ENCODE measurements around the gene TBCK. TPM values are rescaled to one million over a fixed set of nuclear protein-coding genes. Genes with fewer than 3 reads are reported as not detected.

TBCK gene
- total and polyA plus RNA-seq, 2 of the 8 experiments (the other 6 are each of a cell fraction or from before 2014, with no cell fraction given): 10.2 to 18.7 TPM

DNA sequence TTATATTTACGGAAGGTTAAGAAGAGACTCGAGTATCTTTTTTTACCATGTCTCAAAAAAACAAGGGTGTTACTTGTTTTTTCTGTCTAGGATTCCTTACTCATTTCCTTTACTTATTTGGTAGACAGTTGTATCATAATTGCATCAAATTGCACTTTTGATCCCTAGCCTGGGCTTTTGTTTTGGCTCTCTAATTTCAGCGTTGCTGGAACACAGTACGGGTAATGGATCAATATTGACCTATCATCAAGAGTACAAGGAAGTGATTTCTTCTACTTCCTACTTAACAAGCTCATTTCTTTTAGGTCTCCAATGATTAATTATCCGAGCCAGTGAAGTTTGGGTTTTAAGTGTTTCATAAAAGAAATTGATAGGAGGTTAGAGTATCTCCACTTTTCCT lies 17.2 kb upstream of the TBCK start:
- 93% methylated on average over 5 of the region's 5 CpGs; no CpG with 5 or more reads in 1 of the 2 experiments for WGBS, 2 experiments (ENCODE audit: extremely low coverage in 1 of 2, insufficient coverage in 1 of 2, insufficient read length in 1 of 2, insufficient replicate concordance in 2 of 2, low coverage in 1 of 2, low lambda C conversion rate in 2 of 2, missing lambda C conversion rate in 1 of 2)
- Histone ChIP-seq H3K23ac (ENCODE audit: insufficient read length) (no peak overlapping the region), H3K23me2 (ENCODE audit: low read depth, low read length) (no peaks in the 10 kb centered on the region), H3K56ac (replicated peaks; ENCODE audit: insufficient read length, low read depth, low read length) (no peak overlapping the region), H2BK120ac (replicated peaks; ENCODE audit: low read depth, low read length) (no peak overlapping the region), H3K14ac (ENCODE audit: insufficient read length) (no peak overlapping the region), H3K36me3 (ENCODE audit: control insufficient read depth in 2 of 4, insufficient read depth in 4 of 4, low read length in 3 of 4) (peaks cover 4 to 58% (median 18%) of the 10 kb centered on the region in 4 experiments), H4K5ac (ENCODE audit: insufficient read length, low read depth, low read length) (no peak overlapping the region), H4K91ac (replicated peaks; ENCODE audit: insufficient read length, low read length) (no peak overlapping the region), H3K4me2 (ENCODE audit: insufficient read depth in 1 of 2, low read depth in 2 of 2, low read length in 2 of 2) (no peak overlapping the region), H3K4ac (replicated peaks; ENCODE audit: insufficient read length, low read depth, low read length) (no peak overlapping the region), H3K79me2 (ENCODE audit: control insufficient read depth in 1 of 2, insufficient read depth in 2 of 2, low read length in 2 of 2) (no peaks in the 10 kb centered on the region), H3K27ac (ENCODE audit: low read depth, low read length) (no peak overlapping the region), H3K79me1 (ENCODE audit: low read depth, low read length) (no peaks in the 10 kb centered on the region), H2BK15ac (ENCODE audit: low read length) (no peak overlapping the region), H3K4me3 (ENCODE audit: extremely low read depth in 1 of 4, insufficient read depth in 2 of 4, low read depth in 3 of 4, low read length in 4 of 4) (no peak overlapping the region), H2AFZ (ENCODE audit: low read length) (no peak overlapping the region), H2BK5ac (ENCODE audit: low read depth, low read length) (no peak overlapping the region), H2AK5ac (ENCODE audit: low read depth, low read length) (no peak overlapping the region), H4K20me1 (replicated peaks in 1 of 2; ENCODE audit: control insufficient read depth in 1 of 2, insufficient read depth in 2 of 2, low read length in 2 of 2) (peaks cover 0 to 1% of the 10 kb centered on the region in 2 experiments), H4K8ac (ENCODE audit: extremely low read depth, insufficient read depth, low read length) (no peak overlapping the region), H2BK12ac (ENCODE audit: low read depth, low read length) (no peak overlapping the region), H2BK20ac (ENCODE audit: low read length) (no peak overlapping the region), H3K18ac (ENCODE audit: extremely low read depth, low read length) (no peak overlapping the region), H3K9ac (replicated peaks in 1 of 4; ENCODE audit: extremely low read depth in 1 of 4, low read depth in 3 of 4, low read length in 3 of 4) (no peak overlapping the region), H3K4me1 (replicated peaks in 1 of 4; ENCODE audit: control insufficient read depth in 3 of 4, insufficient read depth in 4 of 4, low read length in 3 of 4) (no peaks in the 10 kb centered on the region), H3K27me3 (replicated peaks in 1 of 4; ENCODE audit: control insufficient read depth in 3 of 4, extremely low read depth in 1 of 4, insufficient read depth in 3 of 4, low read length in 3 of 4) (no peaks in the 10 kb centered on the region), H3K9me3 (ENCODE audit: insufficient read depth in 2 of 2, low read depth in 1 of 2, low read length in 1 of 2) (no peaks in the 10 kb centered on the region)
- CTCF ChIA-PET (ENCODE audit: partially characterized antibody): interaction anchor here (0.6 to 1.1 kb wide), 2 partner anchors 32 to 34 kb away, joined by 3 read pairs; no protein-coding TSS in a partner anchor
- POLR2A ChIA-PET (ENCODE audit: partially characterized antibody): no interaction called here
- no peak for FAIRE-seq
- no peak for DNase-seq (ENCODE audit: low read depth in 1 of 2, low spot score in 2 of 2)
- no peak for TF ChIP-seq BCL11A (IDR thresholded peaks at IDR 0.05; ENCODE audit: low read depth in 2 of 2, low read length in 2 of 2)
- TF ChIP-seq CREB1 (IDR thresholded peaks at IDR 0.05): no peak
- TF ChIP-seq POLR2A (IDR thresholded peaks at IDR 0.05; ENCODE audit: control extremely low read depth in 1 of 2, low read depth in 2 of 2, low read length in 2 of 2): no peak
- TF ChIP-seq TBP (IDR thresholded peaks at IDR 0.05; ENCODE audit: low read depth, low read length): no peak
- TF ChIP-seq PHF8 (conservative IDR thresholded peaks at IDR 0.05; ENCODE audit: low read depth, low read length): no peak
- TF ChIP-seq, protein P1, sequence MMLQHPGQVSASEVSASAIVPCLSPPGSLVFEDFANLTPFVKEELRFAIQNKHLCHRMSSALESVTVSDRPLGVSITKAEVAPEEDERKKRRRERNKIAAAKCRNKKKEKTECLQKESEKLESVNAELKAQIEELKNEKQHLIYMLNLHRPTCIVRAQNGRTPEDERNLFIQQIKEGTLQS (IDR thresholded peaks at IDR 0.05; ENCODE audit: insufficient read depth, low read depth, low read length): no peak
- no peak for TF ChIP-seq SAP30 (IDR thresholded peaks at IDR 0.05; ENCODE audit: insufficient read depth, insufficient replicate concordance, low read length)
- no peak for TF ChIP-seq RXRA (IDR thresholded peaks at IDR 0.05; ENCODE audit: insufficient read depth, low read depth, low read length)
- TF ChIP-seq, protein P2, sequence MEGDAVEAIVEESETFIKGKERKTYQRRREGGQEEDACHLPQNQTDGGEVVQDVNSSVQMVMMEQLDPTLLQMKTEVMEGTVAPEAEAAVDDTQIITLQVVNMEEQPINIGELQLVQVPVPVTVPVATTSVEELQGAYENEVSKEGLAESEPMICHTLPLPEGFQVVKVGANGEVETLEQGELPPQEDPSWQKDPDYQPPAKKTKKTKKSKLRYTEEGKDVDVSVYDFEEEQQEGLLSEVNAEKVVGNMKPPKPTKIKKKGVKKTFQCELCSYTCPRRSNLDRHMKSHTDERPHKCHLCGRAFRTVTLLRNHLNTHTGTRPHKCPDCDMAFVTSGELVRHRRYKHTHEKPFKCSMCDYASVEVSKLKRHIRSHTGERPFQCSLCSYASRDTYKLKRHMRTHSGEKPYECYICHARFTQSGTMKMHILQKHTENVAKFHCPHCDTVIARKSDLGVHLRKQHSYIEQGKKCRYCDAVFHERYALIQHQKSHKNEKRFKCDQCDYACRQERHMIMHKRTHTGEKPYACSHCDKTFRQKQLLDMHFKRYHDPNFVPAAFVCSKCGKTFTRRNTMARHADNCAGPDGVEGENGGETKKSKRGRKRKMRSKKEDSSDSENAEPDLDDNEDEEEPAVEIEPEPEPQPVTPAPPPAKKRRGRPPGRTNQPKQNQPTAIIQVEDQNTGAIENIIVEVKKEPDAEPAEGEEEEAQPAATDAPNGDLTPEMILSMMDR (IDR thresholded peaks at IDR 0.05; ENCODE audit: control extremely low read depth in 1 of 3, insufficient read depth in 1 of 3, low read depth in 1 of 3, low read length in 3 of 3): no peak
- no peak for TF ChIP-seq NRF1 (IDR thresholded peaks at IDR 0.05; ENCODE audit: low read depth, low read length)
- TF ChIP-seq KDM1A (IDR thresholded peaks at IDR 0.05; ENCODE audit: borderline replicate concordance, low read length): no peak
- no peak for TF ChIP-seq ZNF274 (IDR thresholded peaks at IDR 0.05; ENCODE audit: borderline replicate concordance, extremely low read depth, low read length)
